GM23338 (cell line): ENCODE measurements around the gene MNX1.
A peak's percentile ranks its signal among the peaks of the same experiment; 100 is the strongest.

Source experiments
- CREB1 ChIP-seq: fragments of 250-450 bp; sonication (Bioruptor Pico); IDR thresholded peaks from 2 replicates; pipeline ENCODE4 v1.5.0; 2020; ENCODE audit warnings: low read depth, mild to moderate bottlenecking, moderate library complexity
- CTCF ChIP-seq, 2 experiments: fragments of 200-600 bp in 1 of 2; sonication (generic) in 1 of 2; conservative IDR thresholded peaks; 2 replicates each; pipeline versions ENCODE4 v1.5.1 to v1.6.1; 2016 to 2017; ENCODE audit warnings: antibody characterized with exemption in 2 of 2, low read depth in 2 of 2, mild to moderate bottlenecking in 2 of 2, moderate library complexity in 1 of 2
- EZH2 ChIP-seq: fragments of 200-600 bp; sonication (generic); IDR thresholded peaks from one replicate; pipeline ENCODE4 v1.8.0; 2017; ENCODE audit warnings: antibody characterized with exemption, mild to moderate bottlenecking, low read depth; ENCODE audit not compliant: unreplicated experiment
- JUNB ChIP-seq: IDR thresholded peaks from one replicate; pipeline ENCODE4 v1.6.1; 2016; ENCODE audit warnings: antibody characterized with exemption; ENCODE audit not compliant: unreplicated experiment
- POLR2AphosphoS5 ChIP-seq: IDR thresholded peaks from 2 replicates; pipeline ENCODE4 v1.6.1; 2016; ENCODE audit warnings: antibody characterized with exemption, low read depth

- TF ChIP-seq CTCF (conservative IDR thresholded peaks at IDR 0.05; ENCODE audit: low read depth in 2 of 2) (no peak), POLR2AphosphoS5 (no peak), CREB1 (CRISPR knock-in tag) (no peak), EZH2 (peak; percentile 97), JUNB (no peak)
Measured at GRCh38 chr7:157008206-157009169, 2.0 kb downstream of the MNX1 start.
